GM23338 (cell line): ENCODE results near the gene CORO1C. TPM values are rescaled to one million over a fixed set of nuclear protein-coding genes. Genes with fewer than 3 reads are reported as not detected.

Experiments used
- ATAC-seq: fragments of 200-7000 bp; cut with Tn5 transposase; 3 replicates; pipeline ENCODE4 v1.9.1; 2020
- DNase-seq: peaks from one replicate; pipeline ENCODE4 v3.0.0-alpha.2; 2015; ENCODE audit warnings: low spot score
- H2AFZ ChIP-seq: fragments of 200-600 bp; sonication (generic); 2 replicates; pipeline ENCODE4 v1.8.0; 2016; ENCODE audit warnings: antibody characterized with exemption, mild to moderate bottlenecking, moderate library complexity
- H3F3A ChIP-seq: fragments of 200-600 bp; sonication (generic); replicated peaks from 2 replicates; pipeline ENCODE4 v1.8.0; 2017; ENCODE audit warnings: antibody characterized with exemption, mixed run types, low read depth
- H3K27ac ChIP-seq: fragments of 200-600 bp; sonication (generic); 2 replicates; pipeline ENCODE4 v1.6.1; 2016; ENCODE audit warnings: low read depth
- H3K27me3 ChIP-seq: fragments of 200-600 bp; sonication (generic); 2 replicates; pipeline ENCODE4 v1.8.0; 2016; ENCODE audit warnings: mild to moderate bottlenecking, mixed run types, moderate library complexity; ENCODE audit not compliant: insufficient read depth
- H3K36me3 ChIP-seq: fragments of 200-600 bp; sonication (generic); 2 replicates; pipeline ENCODE4 v1.8.0; 2016; ENCODE audit warnings: mild to moderate bottlenecking; ENCODE audit not compliant: insufficient read depth
- H3K4me1 ChIP-seq: fragments of 200-600 bp; sonication (generic); 2 replicates; pipeline ENCODE4 v1.8.0; 2016; ENCODE audit warnings: mild to moderate bottlenecking, moderate library complexity; ENCODE audit not compliant: insufficient read depth
- H3K4me2 ChIP-seq: fragments of 200-600 bp; sonication (generic); 2 replicates; pipeline ENCODE4 v1.7.1; 2017; ENCODE audit warnings: mixed run types
- H3K4me3 ChIP-seq: fragments of 200-600 bp; sonication (generic); 2 replicates; pipeline ENCODE4 v1.6.1; 2016; ENCODE audit warnings: mixed run types
- H3K79me2 ChIP-seq: fragments of 200-600 bp; sonication (generic); replicated peaks from 2 replicates; pipeline ENCODE4 v1.8.0; 2017; ENCODE audit warnings: mild to moderate bottlenecking; ENCODE audit not compliant: insufficient read depth
- H3K9me2 ChIP-seq: fragments of 200-600 bp; sonication (generic); 2 replicates; pipeline ENCODE4 v1.8.0; 2017; ENCODE audit not compliant: insufficient read depth
- H4K20me1 ChIP-seq: fragments of 200-600 bp; sonication (generic); replicated peaks from 2 replicates; pipeline ENCODE4 v1.8.0; 2017; ENCODE audit warnings: mild to moderate bottlenecking; ENCODE audit not compliant: insufficient read depth
- H3K27ac Mint-ChIP-seq: 2 replicates; pipeline ENCODE4 v1.8.0; 2020; ENCODE audit warnings: inconsistent platforms, mild to moderate bottlenecking, moderate library complexity, mixed read lengths
- H3K27me3 Mint-ChIP-seq: 3 replicates; pipeline ENCODE4 v1.8.0; 2022; ENCODE audit warnings: low read depth, mild to moderate bottlenecking, moderate library complexity, mixed read lengths, inconsistent platforms; ENCODE audit not compliant: insufficient read depth, poor library complexity
- H3K36me3 Mint-ChIP-seq: 3 replicates; pipeline ENCODE4 v1.8.0; 2021; ENCODE audit warnings: low read depth, mild to moderate bottlenecking, inconsistent platforms, moderate library complexity, mixed read lengths
- H3K4me1 Mint-ChIP-seq: 3 replicates; pipeline ENCODE4 v1.8.0; 2020; ENCODE audit warnings: mild to moderate bottlenecking, inconsistent platforms, mixed read lengths
- H3K4me3 Mint-ChIP-seq: 3 replicates; pipeline ENCODE4 v1.8.0; 2021; ENCODE audit warnings: moderate library complexity, mild to moderate bottlenecking, inconsistent platforms, mixed read lengths
- H3K9me3 Mint-ChIP-seq: 3 replicates; pipeline ENCODE4 v1.8.0; 2020; ENCODE audit warnings: moderate library complexity, mild to moderate bottlenecking, inconsistent platforms, mixed read lengths
- EZH2phosphoT487 ChIP-seq: fragments of 200-600 bp; sonication (generic); IDR thresholded peaks from one replicate; pipeline ENCODE4 v1.8.1; 2018; ENCODE audit warnings: antibody characterized with exemption; ENCODE audit not compliant: unreplicated experiment
- POLR2AphosphoS5 ChIP-seq: IDR thresholded peaks from 2 replicates; pipeline ENCODE4 v1.6.1; 2016; ENCODE audit warnings: antibody characterized with exemption, low read depth
- ZNF114 ChIP-seq: fragments of 250-450 bp; sonication (Bioruptor Pico); IDR thresholded peaks from 2 replicates; pipeline ENCODE4 v1.5.0; 2020; ENCODE audit warnings: mild to moderate bottlenecking, moderate library complexity
- polyA plus RNA-seq: library from polyadenylated mRNA; unstranded; fragments of >200 nt; fragmentation: Nextera tagmentation; extraction: Ambion mirVana; gene quantifications from 2 replicates; pipeline ENCODE4 v1.2.1, GENCODE V29; 2016
- total RNA-seq: library from RNA; depleted of rRNA; stranded (reverse); fragments of >200 nt; shearing (Covaris generic); gene quantifications from 2 replicates; pipeline ENCODE4 v1.2.3, GENCODE V29; 2014
- TF ChIP-seq, protein P1 (sequence below): IDR thresholded peaks from 2 replicates; pipeline ENCODE4 v1.6.1; 2016; ENCODE audit warnings: antibody characterized with exemption
- TF ChIP-seq, protein P2 (sequence below): fragments of 250-450 bp; sonication (Bioruptor Pico); IDR thresholded peaks from 2 replicates; pipeline ENCODE4 v1.5.0; 2020; ENCODE audit warnings: mild to moderate bottlenecking, moderate library complexity
- TF ChIP-seq, protein P3 (sequence below): IDR thresholded peaks from one replicate; pipeline ENCODE4 v1.6.1; 2018; ENCODE audit warnings: antibody characterized with exemption; ENCODE audit not compliant: unreplicated experiment

The CORO1C gene
- total and polyA plus RNA-seq, 2 experiments from 2014 or later, result 59.2 to 89.5 TPM

DNA sequence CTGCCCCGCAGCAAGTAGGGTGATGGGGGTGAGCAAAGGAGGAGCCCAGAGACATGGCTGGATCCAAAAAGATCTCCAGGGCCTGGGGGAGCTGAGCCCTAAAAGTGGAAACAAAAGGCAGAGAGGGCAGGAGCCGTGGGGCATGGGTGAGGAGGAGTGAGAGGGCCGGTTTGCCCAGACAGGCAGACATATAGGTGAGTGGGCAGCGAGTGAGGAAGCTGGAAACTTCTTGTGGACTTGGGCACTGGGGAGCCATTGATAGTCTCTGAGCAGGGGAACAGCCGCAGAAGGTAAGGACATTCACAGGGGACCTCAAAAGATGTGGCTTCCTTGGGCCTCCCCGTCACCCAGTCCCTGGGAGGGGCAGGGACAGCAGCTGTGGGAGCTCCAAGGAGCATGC lies 116.7 kb downstream of the CORO1C start:
- no peak for DNase-seq
- Histone ChIP-seq H2AFZ (no peak overlapping the region), H3K4me1 (no peaks in the 10 kb centered on the region; the same call in 1 of the 2 replicates), H3K79me2 (no peaks in the 10 kb centered on the region), H3K9me2 (no peaks in the 10 kb centered on the region), H3K27ac (no peak overlapping the region), H4K20me1 (no peaks in the 10 kb centered on the region), H3K27me3 (no peaks in the 10 kb centered on the region), H3F3A (no peaks in the 10 kb centered on the region), H3K36me3 (no peaks in the 10 kb centered on the region), H3K4me2 (no peak overlapping the region), H3K4me3 (no peak overlapping the region)
- peaks cover 7% of the 10 kb centered on the region for H3K9me3 Mint-ChIP-seq
- peaks cover 3% of the 10 kb centered on the region; the same call in 1 of the 3 replicates for H3K36me3 Mint-ChIP-seq
- H3K4me3 Mint-ChIP-seq, result no peak overlapping the region
- H3K4me1 Mint-ChIP-seq, result peaks cover 14% of the 10 kb centered on the region
- TF ChIP-seq, protein P1, sequence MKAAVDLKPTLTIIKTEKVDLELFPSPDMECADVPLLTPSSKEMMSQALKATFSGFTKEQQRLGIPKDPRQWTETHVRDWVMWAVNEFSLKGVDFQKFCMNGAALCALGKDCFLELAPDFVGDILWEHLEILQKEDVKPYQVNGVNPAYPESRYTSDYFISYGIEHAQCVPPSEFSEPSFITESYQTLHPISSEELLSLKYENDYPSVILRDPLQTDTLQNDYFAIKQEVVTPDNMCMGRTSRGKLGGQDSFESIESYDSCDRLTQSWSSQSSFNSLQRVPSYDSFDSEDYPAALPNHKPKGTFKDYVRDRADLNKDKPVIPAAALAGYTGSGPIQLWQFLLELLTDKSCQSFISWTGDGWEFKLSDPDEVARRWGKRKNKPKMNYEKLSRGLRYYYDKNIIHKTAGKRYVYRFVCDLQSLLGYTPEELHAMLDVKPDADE, result no peak
- TF ChIP-seq, protein P2, sequence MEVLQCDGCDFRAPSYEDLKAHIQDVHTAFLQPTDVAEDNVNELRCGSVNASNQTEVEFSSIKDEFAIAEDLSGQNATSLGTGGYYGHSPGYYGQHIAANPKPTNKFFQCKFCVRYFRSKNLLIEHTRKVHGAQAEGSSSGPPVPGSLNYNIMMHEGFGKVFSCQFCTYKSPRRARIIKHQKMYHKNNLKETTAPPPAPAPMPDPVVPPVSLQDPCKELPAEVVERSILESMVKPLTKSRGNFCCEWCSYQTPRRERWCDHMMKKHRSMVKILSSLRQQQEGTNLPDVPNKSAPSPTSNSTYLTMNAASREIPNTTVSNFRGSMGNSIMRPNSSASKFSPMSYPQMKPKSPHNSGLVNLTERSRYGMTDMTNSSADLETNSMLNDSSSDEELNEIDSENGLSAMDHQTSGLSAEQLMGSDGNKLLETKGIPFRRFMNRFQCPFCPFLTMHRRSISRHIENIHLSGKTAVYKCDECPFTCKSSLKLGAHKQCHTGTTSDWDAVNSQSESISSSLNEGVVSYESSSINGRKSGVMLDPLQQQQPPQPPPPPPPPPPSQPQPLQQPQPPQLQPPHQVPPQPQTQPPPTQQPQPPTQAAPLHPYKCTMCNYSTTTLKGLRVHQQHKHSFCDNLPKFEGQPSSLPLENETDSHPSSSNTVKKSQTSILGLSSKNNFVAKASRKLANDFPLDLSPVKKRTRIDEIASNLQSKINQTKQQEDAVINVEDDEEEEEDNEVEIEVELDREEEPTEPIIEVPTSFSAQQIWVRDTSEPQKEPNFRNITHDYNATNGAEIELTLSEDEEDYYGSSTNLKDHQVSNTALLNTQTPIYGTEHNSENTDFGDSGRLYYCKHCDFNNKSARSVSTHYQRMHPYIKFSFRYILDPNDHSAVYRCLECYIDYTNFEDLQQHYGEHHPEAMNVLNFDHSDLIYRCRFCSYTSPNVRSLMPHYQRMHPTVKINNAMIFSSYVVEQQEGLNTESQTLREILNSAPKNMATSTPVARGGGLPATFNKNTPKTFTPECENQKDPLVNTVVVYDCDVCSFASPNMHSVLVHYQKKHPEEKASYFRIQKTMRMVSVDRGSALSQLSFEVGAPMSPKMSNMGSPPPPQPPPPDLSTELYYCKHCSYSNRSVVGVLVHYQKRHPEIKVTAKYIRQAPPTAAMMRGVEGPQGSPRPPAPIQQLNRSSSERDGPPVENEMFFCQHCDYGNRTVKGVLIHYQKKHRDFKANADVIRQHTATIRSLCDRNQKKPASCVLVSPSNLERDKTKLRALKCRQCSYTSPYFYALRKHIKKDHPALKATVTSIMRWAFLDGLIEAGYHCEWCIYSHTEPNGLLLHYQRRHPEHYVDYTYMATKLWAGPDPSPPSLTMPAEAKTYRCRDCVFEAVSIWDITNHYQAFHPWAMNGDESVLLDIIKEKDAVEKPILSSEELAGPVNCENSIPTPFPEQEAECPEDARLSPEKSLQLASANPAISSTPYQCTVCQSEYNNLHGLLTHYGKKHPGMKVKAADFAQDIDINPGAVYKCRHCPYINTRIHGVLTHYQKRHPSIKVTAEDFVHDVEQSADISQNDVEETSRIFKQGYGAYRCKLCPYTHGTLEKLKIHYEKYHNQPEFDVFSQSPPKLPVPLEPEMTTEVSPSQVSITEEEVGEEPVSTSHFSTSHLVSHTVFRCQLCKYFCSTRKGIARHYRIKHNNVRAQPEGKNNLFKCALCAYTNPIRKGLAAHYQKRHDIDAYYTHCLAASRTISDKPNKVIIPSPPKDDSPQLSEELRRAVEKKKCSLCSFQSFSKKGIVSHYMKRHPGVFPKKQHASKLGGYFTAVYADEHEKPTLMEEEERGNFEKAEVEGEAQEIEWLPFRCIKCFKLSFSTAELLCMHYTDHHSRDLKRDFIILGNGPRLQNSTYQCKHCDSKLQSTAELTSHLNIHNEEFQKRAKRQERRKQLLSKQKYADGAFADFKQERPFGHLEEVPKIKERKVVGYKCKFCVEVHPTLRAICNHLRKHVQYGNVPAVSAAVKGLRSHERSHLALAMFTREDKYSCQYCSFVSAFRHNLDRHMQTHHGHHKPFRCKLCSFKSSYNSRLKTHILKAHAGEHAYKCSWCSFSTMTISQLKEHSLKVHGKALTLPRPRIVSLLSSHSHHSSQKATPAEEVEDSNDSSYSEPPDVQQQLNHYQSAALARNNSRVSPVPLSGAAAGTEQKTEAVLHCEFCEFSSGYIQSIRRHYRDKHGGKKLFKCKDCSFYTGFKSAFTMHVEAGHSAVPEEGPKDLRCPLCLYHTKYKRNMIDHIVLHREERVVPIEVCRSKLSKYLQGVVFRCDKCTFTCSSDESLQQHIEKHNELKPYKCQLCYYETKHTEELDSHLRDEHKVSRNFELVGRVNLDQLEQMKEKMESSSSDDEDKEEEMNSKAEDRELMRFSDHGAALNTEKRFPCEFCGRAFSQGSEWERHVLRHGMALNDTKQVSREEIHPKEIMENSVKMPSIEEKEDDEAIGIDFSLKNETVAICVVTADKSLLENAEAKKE (CRISPR knock-in tag), result no peak
- no peak for TF ChIP-seq EZH2phosphoT487
- TF ChIP-seq POLR2AphosphoS5, result no peak
- TF ChIP-seq ZNF114 (CRISPR knock-in tag), result no peak
- TF ChIP-seq, protein P3, sequence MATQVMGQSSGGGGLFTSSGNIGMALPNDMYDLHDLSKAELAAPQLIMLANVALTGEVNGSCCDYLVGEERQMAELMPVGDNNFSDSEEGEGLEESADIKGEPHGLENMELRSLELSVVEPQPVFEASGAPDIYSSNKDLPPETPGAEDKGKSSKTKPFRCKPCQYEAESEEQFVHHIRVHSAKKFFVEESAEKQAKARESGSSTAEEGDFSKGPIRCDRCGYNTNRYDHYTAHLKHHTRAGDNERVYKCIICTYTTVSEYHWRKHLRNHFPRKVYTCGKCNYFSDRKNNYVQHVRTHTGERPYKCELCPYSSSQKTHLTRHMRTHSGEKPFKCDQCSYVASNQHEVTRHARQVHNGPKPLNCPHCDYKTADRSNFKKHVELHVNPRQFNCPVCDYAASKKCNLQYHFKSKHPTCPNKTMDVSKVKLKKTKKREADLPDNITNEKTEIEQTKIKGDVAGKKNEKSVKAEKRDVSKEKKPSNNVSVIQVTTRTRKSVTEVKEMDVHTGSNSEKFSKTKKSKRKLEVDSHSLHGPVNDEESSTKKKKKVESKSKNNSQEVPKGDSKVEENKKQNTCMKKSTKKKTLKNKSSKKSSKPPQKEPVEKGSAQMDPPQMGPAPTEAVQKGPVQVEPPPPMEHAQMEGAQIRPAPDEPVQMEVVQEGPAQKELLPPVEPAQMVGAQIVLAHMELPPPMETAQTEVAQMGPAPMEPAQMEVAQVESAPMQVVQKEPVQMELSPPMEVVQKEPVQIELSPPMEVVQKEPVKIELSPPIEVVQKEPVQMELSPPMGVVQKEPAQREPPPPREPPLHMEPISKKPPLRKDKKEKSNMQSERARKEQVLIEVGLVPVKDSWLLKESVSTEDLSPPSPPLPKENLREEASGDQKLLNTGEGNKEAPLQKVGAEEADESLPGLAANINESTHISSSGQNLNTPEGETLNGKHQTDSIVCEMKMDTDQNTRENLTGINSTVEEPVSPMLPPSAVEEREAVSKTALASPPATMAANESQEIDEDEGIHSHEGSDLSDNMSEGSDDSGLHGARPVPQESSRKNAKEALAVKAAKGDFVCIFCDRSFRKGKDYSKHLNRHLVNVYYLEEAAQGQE, result no peak
- no peak for ATAC-seq
- no peak overlapping the region for H3K27ac Mint-ChIP-seq
- peaks cover 9% of the 10 kb centered on the region for H3K27me3 Mint-ChIP-seq
